Fibroblast of skin of right biceps (primary cell): ENCODE measurements around the gene ARHGAP9.
"Not testable (repeated sequence)": the region's sequence is repeated elsewhere in the genome, so short reads cannot be mapped to it uniquely, and the experiment has no call there.

ENCODE experiments used
- DNase-seq: peaks from one replicate; pipeline ENCODE4 v3.0.0-alpha.2; 2013

Gene ARHGAP9

GRCh38 chr12:57456145-57456700 lies 23.4 kb downstream of the ARHGAP9 start:
- peak; percentile 65 for DNase-seq

- no peak for DNase-seq
Observed at GRCh38 chr12:57455374-57456144, 24.1 kb downstream of the ARHGAP9 start.

GRCh38 chr12:57454566-57455373 lies 24.9 kb downstream of the ARHGAP9 start, which contains the start of gene INHBE:
INHBE (plus strand) TSS chr12:57455307; CDS start chr12:57455537, 230 bp downstream.
- DNase-seq, result peak; percentile 96

GRCh38 chr12:57454213-57454565 lies 25.5 kb downstream of the ARHGAP9 start:
- no peak for DNase-seq

GRCh38 chr12:57452937-57453509 lies 26.6 kb downstream of the ARHGAP9 start:
- DNase-seq, result peak; percentile 83

- DNase-seq, result peak; percentile 97
Observed at GRCh38 chr12:57452181-57452936, 27.3 kb downstream of the ARHGAP9 start.

- no peak for DNase-seq
Observed at GRCh38 chr12:57451233-57451778, 28.4 kb downstream of the ARHGAP9 start.

- no peak for DNase-seq
Observed at GRCh38 chr12:57450057-57450456, 29.6 kb downstream of the ARHGAP9 start.

GRCh38 chr12:57449375-57449774 lies 30.3 kb downstream of the ARHGAP9 start:
- no peak for DNase-seq

GRCh38 chr12:57448669-57449068 lies 31.0 kb downstream of the ARHGAP9 start:
- DNase-seq, result no peak

- no peak for DNase-seq
Observed at GRCh38 chr12:57446292-57446960, 33.2 kb downstream of the ARHGAP9 start.

GRCh38 chr12:57444744-57445143 lies 34.9 kb downstream of the ARHGAP9 start:
- no peak for DNase-seq

GRCh38 chr12:57444337-57444736 lies 35.3 kb downstream of the ARHGAP9 start:
- DNase-seq, result not testable (repeated sequence)

GRCh38 chr12:57441846-57442427 lies 37.7 kb downstream of the ARHGAP9 start:
- DNase-seq, result peak; percentile 18

- DNase-seq, result not testable (repeated sequence)
Observed at GRCh38 chr12:57441393-57441792, 38.3 kb downstream of the ARHGAP9 start.

GRCh38 chr12:57439762-57440266 lies 39.9 kb downstream of the ARHGAP9 start:
- DNase-seq, result no peak

GRCh38 chr12:57438400-57438799 lies 41.3 kb downstream of the ARHGAP9 start:
- DNase-seq, result no peak

GRCh38 chr12:57435293-57435692 lies 44.4 kb downstream of the ARHGAP9 start:
- DNase-seq, result no peak

- no peak for DNase-seq
Observed at GRCh38 chr12:57434517-57435223, 45.0 kb downstream of the ARHGAP9 start, which contains the start of gene INHBC. INHBC (plus strand) TSS chr12:57434784; CDS start chr12:57434887, 103 bp downstream.

- no peak for DNase-seq
Observed at GRCh38 chr12:57433370-57433769, 46.3 kb downstream of the ARHGAP9 start.
